DMS53 treated with DMSO at 0.1 percent for 48 hours (cell line): ENCODE measurements around the gene FMN2.
"Not testable (repeated sequence)": the region's sequence is repeated elsewhere in the genome, so short reads cannot be mapped to it uniquely, and the experiment has no call there.

Experiments
- DNase-seq: peaks from one replicate; lab custom pipeline; 2025; ENCODE audit not compliant: unreplicated experiment; lab: John Stamatoyannopoulos, UW

Gene FMN2

DNA sequence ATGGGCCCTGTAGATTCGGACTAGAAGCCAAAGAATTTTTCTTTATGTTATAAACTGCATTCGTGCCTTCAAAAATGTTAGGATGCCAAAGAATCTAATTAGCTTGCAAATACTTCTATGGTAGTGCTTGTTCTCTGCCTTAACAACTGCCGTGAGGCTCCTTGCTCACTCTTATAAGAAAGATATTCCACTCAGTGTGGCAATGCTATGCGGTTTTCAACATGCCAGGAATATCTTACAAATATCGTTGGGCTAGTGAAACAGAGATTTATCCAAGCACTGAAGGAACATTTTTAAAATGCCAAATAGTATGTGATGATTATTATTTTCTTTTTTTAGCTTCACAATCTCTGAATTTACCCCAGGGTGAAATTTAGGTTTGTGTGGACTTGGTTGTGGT, 322.0 kb downstream of the FMN2 start:
- DNase-seq, result no peak

DNA sequence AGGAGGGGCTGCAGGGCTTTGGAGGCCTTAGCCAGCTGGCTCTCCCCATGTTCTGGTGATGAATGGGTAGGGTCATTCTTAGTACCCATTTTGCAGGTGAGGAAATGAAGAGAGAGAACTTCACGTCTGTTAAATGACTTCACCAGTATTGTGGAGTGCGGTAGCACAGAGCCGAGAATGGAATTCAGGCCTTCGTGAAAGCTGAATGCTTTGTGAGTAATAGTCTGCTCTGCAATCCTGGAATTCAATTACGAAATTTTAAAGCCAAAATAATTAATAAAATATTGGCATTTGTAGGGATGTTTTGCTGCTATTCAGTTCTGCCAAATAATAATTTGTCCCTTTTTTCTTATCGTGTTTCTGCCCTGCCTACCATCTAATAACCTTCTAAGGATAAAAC, 322.6 kb downstream of the FMN2 start:
- DNase-seq, result no peak

DNA sequence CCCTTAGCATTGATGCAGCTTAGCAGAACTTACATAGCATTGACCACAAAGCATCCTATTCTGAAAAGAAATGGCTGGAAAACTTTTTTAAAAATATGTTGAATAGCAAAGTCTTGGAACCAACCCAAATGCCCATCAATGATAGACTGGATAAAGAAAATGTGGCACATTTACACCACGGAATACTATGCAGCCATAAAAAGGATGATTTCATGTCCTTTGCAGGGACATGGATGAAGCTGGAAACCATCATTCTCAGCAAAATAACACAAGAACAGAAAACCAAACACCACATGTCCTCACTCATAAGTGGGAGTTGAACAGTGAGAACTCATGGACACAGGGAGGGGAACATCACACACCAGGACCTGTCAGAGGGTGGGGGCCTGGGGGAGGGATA, 323.3 kb downstream of the FMN2 start:
- DNase-seq, result not testable (repeated sequence)

DNA sequence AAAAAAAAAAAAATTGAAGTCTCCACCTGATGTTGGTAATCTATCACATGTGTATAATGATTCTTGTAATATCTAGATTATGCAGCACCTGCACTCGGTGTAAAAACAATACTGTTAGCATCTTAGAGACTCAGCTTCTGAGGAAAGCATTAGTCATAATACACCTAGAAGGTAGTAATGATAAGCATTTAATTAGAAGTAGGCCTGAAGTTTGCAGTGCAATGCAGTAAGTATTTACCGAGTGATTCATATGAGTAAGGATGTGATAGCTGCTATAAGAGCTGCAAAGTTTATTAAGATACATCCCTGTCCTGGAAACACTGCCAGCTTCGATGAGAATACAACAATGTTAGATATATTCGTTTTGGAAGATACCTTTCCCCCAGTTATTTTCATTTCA, 323.8 kb downstream of the FMN2 start:
- DNase-seq, result no peak

DNA sequence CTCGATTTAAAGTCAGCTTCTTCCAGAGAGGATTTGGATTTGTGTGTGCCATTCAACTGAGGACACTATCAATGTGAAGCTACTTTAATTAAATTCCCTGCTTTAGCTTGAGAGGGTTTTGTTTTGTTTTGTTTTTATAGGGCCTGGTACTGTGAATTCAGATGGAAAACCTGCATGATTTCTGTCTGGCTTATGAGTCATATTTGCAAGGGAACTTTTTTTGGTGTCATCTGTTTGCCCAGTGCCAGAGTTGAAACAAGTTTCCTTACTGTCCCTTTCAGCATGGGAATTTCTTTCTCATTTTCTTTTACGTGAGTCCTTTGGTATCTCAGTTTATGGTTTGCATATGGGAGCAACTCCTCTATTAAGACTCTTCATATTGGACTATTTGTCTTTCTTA, 325.6 kb downstream of the FMN2 start:
- no peak for DNase-seq

DNA sequence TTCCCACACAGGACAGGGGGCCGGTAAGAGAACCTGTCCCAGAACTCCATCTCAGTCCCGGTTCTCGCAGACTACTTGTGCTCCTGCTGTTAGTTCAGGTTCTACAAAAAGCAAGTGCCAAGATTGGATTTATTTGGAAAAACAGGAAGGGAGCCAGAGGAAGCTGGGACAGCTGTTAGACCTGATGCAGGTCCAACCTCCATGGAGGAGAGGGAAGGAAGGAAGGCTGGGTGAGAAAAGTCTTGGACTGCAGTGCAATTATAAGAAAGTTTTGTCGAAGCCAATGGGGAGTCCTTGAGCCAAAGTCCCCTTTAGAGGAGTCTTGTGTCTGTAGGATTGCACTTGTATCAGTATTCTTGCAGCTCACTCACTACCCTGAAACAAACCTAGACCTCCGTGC, 329.1 kb downstream of the FMN2 start:
- DNase-seq, result no peak

DNA sequence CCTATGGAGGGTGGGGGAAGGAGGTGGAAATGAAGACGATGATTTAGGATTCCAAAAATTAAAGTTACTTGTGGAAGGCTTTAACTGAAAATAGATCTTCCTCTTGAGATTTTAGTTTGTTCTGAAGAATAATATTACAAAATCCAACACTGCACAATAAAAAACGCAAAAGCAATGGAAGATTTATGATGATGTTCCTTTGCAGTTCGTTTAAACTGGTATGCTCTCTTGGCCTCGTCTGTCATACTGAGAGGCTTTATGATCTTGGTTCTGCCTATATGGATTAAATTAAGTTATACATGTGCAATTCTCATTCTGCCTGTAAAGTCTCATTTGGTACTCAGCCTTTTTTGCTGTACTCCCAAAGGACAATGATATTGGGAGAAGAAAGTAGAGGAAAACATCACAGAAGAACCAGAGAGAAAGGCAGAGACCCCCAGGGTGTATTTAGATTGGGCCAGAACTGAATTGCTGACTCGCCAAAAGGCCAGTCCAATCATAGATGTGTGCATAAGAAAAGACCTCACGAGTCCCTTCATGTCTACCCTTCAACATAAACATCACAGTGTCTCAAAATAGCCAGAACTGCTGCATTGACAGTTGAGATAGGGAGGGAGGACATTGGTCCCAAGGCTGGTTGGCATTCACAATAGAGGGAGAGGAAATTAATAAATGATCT, 331.7 kb downstream of the FMN2 start:
- no peak for DNase-seq

DNA sequence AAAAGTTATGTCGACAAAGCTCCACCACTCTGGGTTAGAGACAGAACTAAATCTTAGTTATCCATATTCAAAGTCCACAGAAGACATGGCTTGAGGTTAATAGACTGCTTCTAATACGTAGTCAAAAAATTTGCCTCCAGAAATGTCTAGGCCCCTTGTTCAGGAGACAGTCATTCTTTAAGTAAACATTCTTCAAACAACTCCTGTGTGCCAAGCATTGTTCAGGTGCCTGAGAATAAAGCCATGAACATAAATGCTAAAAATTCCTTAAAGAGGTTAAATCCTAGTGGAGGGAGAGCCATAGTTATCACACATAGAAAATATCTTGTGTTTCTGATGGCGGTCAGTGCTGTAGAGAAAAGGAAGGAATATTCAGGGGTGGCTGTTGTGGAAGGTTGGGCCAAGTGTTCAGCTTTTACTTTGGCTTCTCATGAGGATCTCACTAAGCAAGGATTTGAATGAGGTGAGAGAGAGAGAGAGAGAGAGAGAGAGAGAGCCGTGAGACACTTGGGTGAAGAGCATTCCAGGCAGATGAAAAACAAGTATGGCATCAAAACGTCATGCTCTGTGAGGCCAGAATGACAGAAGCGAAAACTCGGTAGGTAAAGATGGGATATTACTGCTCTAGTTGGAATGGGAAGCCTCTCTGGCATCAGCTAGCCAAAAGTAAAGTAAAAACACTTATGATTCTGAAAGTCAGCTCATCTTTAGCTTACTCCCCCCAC, 333.2 kb downstream of the FMN2 start:
- DNase-seq, result no peak

DNA sequence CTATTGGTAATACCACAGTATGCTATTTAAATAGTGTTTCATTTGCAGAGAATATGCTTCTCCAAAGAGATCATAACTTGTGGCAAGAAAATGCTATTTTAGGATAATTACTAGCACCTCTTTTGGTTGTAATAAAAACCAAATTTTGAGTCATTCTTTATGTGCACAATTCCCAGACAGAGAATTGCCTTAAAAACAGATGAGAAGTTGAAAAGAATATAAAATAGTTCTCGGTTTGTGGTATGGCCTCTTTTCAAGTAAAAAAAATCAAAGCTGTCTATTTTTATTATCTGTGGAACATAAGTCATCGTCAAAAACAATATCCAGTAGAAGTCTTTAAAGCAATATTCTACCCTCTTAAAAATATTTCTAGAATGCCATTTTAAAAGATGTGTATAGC, 334.4 kb downstream of the FMN2 start:
- no peak for DNase-seq

DNA sequence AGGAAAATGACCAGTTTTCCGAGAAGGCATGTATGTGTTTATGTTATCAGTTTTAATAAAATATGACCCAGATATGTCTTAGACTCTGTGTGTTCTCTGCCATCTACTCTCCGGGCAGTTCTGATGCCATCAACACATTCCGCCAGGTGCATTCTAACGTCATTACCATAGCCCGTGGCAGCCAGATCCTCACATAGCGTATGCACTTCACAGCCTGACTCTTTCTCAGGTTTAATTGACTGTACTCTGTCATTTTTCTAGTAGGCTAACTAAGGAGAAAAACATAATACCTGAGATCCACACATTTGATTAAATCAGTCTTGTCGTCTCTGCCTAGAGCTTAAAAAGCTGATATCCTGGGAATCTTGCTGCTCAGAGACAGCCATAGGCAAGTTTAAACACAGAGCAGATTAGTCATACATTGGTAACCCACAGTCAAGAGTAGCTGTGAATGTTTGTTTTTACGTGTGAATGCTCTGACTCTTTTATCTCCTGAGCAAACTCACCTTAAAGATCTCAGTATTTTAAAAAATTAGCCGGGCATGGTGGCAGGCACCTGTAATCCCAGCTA, 344.4 kb downstream of the FMN2 start:
- peak; percentile 64 for DNase-seq

DNA sequence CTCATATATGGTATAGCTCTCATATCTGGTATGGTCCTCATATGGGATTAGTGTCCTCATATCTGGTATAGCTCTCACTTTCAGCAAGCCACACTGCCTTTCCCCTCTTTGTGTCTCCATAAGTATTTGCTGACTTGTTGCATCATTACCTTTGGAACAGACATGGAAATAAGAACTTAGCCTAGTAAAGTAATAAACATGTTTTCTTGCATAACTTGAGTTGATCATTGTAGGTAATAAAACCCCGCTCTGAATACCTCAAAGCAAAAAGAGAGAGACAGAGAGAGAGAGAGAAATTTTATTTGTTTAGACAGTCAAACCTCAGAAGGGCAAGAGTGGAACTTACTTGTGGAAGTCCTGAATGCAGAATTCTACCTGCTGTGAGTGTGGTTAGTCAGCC, 350.0 kb downstream of the FMN2 start:
- DNase-seq, result no peak

DNA sequence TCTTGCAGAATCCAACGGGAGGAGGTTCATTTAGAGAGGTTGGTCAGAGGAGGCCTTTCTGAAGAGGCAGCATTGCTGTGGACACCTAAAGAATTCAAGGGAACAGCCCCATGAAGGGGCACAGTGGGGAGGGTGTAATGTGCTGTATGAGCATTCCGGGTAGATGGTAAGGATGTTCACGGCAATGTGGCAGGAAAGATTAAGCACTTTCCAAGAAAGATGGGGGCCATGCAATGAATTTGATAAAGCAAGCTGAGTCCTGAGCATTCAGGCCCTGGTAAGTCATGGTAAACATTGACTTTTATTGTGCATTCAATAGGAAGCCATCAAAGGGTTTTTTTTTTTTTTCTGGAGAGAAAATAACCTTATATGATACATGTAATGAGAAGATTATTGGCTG, 353.7 kb downstream of the FMN2 start:
- DNase-seq, result no peak

DNA sequence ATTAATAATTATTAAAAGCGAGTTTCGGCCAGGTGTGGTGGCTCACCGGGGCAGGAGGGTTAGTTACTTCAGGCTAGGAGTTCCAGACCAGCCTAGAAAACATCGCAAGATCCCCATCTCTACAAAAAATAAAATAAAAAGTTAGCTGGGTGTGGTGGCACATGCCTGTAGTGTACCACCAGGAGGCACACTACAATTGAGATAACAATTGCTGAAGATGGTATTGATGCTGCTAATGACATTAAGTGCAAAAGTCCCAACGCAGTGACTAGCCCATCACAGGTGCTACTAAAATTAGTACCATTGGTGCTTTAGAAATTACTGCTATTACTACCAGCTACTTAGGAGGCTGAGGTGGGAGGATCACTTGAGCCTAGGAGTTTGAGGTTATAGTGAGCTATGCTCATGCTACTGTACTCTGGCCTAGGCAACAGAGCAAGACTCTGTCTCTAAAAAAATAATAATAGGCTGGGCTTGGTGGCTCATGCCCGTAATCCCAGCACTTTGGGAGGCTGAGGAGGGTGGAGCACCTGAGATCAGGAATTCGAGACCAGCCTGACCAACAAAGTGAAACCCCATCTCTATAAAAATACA, 363.6 kb downstream of the FMN2 start:
- DNase-seq, result peak; percentile 5

DNA sequence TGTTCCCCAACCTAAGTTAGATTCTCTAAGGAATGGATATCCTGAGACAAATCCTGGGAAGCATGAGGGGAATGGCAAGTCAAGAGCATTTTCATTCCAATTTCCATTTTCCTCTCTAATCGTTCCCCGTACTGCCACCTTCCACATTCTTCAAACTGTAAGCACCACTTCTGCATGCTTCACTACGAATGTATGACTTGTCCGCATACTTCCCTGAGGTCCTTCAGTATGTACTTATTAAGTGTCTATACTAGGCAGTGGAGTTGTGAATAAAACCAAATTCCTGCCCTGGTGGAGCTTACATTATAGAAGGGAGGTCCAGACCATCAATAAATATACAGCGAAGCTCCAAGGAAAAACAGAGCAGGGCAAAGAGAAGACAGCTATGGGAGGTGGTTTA, 365.5 kb downstream of the FMN2 start:
- DNase-seq, result no peak

DNA sequence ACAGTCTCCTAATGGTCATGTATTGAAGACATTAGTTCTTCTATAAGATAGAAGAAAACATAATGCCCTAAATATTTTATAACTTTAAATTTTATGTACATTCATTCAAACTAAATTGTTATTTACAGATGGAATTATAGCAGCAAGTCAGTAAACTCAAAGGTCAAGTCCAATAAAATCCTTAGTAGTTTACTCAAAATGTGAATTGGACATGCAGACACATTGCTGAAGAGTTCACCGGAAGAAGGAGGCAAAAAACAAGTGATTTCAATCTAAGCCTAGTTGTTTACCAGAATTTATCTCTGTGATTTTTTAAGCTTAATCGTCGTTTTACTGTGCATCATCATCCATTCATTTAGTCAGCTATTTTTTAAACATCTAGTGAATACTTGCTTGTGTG, 370.6 kb downstream of the FMN2 start:
- no peak for DNase-seq

DNA sequence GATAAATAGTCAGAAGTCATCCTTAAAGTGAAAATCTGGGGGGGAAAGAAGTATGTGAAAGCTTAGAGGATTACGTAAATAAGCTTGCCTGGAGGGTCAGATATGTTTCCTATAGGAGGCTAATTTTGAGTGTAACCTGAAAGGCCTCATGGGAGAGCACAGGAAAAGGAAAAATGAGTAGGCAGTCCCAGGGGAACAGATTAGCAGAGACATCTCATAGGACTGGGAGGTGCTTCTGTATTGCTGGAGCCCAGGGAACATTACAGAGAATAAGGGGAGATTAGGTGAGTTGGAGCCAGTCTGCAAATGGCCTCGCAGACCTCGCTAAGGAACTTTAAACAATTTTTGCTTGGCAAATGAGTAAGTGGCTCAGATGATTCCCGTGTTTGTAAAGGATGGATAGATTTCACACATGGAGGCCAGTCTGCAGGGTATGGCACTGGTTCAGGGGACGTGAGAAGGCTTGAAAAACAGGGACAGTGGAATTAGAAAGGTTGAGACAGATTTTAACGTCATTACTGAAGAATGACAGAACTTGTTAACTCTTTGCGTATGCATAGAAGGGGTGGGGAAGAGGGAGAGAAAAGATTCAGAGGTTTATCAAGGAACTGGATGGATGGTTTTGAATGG, 371.2 kb downstream of the FMN2 start:
- no peak for DNase-seq

DNA sequence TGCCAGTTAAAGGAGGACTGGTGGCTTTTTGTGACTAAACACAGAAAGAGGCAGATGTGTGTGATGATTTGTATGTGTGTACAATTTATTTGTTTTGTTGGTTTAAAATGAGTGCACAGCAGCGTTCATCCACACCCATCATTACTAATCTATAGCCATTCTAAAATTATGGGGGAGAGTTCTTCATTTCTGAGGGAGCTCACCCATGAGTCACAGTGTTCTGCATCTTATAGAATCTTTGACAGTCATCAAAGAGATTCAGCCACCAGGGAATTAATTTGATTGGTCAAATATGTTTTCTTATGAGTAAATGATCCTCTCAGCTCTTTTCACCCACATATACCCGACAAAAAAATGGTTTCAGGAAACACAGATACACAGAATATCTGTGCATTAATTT, 372.4 kb downstream of the FMN2 start:
- DNase-seq, result no peak

DNA sequence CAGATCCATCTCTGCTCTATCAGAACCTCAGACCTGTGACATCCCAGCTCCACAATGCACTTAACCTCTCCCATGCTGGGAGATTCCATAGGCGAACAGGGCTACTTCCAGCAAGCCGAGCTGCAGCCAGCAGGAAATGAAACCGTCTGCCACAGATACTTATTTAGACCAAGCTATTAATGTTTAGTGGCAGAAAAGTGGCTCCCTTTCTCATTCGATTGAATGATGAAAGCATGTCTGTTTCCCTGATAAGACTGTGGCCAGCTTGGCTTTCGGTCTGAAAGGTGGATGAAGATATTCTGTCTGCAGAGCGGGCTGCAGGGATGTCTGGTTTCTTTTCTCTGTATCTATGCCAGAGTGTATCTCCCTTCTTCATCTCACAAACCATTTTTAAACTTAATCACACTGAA, 373.9 kb downstream of the FMN2 start:
- DNase-seq, result no peak

DNA sequence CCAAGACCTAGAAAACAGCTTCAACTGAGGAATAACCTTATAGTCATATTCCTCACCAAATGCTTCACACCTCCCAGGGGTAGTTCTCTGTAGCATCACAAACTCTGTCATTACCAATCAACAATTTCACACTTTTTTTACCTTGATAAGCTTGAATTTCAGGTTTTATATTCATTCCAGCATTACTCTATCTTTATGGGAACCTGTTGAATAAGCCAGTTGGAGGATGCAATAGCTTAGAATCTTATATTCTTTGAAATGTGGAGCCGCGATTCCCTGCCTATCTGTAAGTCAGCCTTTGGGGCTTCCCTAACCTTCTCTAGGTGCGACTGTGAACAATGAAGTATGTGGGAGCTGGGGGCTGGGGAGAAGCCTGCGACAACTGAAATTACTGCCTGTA, 374.8 kb downstream of the FMN2 start:
- no peak for DNase-seq

DNA sequence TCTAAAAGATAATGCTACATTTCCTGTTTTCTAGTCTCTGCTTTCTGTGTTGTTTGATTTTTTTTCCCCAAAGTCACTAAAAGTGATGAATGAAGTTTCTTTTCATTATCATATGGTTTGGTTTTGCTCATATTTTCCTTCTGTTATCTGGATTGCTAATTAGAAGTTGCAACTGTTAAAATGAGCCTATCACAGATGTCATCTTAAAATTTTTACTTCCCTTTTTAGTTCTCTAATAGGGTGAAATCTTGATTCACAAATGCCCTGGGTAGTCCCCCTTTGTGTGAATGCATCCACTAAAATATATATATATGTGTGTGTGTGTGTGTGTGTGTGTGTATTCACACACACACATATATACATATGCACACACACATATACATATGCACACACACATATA, 376.2 kb downstream of the FMN2 start:
- no peak for DNase-seq

DNA sequence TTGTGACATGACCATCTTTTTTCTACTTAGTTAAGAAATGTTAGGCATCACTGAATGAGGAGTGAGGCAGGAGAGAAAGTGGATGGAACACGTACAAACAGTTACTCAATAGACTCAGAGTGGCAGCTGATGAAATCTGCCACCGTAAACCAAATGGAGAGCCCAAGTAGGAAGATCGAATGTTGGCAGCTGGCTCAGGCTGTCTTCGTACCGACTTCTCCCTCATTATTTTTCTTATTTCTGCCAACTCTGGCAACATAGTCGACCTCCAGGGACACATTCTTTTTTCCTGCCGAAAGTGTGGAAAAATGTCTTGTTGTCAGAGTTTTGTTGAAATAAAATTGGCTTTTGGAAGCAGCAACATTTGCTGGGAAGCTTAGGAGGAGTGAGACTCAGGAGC, 377.0 kb downstream of the FMN2 start:
- no peak for DNase-seq

DNA sequence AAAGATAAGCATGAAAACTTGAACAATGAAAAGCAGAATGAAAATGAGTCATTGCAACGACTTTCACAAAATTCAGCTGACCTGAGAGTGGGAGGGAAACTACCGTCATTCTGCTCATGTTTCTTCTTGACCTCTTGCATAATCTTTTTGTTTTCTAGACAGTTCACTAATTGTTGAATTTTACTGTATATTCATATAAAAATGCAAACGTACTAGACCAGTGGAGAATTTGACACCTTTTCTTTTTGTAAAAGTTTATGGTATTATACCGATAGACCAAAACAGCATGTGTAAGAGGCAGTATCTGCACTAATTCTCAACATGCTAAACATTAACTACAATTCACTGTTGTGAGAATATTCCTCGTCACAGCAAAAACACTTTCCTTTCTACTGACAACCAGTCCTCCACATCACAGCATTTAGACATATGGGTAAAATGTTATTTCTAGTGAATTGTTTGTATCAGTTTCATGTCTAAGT, 382.5 kb downstream of the FMN2 start:
- DNase-seq, result no peak
